A673 (cell line): ENCODE measurements around the gene BCKDK.

Experiments
- CTCF ChIP-seq: fragments of 300-800, 200-600 bp; sonication (generic); conservative IDR thresholded peaks from 2 replicates; pipeline ENCODE4 v1.5.1; 2017; ENCODE audit warnings: low read depth, mild to moderate bottlenecking, antibody characterized with exemption, low read length, moderate library complexity, mixed read lengths
- EZH2 ChIP-seq: fragments of 200-600 bp; sonication (generic); IDR thresholded peaks from 2 replicates; pipeline ENCODE4 v1.6.1; 2017; ENCODE audit warnings: borderline replicate concordance, low read depth, mild to moderate bottlenecking, mixed read lengths, antibody characterized with exemption, low read length; ENCODE audit not compliant: poor library complexity, severe bottlenecking

- TF ChIP-seq CTCF (no peak), EZH2 (no peak)
These were observed 33.4 kb downstream of the BCKDK start for GRCh38 chr16:31141489-31142108.
